NB4 (cell line): ENCODE data around the gene GNAO1.

Experiments
- POLR2A ChIP-seq: IDR thresholded peaks from 2 replicates; pipeline ENCODE4 v1.6.1; 2011; ENCODE audit warnings: mild to moderate bottlenecking; ENCODE audit not compliant: insufficient read length; ENCODE audit errors: extremely low read depth
- TF ChIP-seq, protein P1 (sequence below): IDR thresholded peaks from one replicate; pipeline ENCODE4 v1.5.1; 2012; ENCODE audit warnings: low read depth, low read length
- TF ChIP-seq, protein P2 (sequence below): IDR thresholded peaks from 2 replicates; pipeline ENCODE4 v1.6.1; 2011; ENCODE audit warnings: low read depth, low read length

DNA sequence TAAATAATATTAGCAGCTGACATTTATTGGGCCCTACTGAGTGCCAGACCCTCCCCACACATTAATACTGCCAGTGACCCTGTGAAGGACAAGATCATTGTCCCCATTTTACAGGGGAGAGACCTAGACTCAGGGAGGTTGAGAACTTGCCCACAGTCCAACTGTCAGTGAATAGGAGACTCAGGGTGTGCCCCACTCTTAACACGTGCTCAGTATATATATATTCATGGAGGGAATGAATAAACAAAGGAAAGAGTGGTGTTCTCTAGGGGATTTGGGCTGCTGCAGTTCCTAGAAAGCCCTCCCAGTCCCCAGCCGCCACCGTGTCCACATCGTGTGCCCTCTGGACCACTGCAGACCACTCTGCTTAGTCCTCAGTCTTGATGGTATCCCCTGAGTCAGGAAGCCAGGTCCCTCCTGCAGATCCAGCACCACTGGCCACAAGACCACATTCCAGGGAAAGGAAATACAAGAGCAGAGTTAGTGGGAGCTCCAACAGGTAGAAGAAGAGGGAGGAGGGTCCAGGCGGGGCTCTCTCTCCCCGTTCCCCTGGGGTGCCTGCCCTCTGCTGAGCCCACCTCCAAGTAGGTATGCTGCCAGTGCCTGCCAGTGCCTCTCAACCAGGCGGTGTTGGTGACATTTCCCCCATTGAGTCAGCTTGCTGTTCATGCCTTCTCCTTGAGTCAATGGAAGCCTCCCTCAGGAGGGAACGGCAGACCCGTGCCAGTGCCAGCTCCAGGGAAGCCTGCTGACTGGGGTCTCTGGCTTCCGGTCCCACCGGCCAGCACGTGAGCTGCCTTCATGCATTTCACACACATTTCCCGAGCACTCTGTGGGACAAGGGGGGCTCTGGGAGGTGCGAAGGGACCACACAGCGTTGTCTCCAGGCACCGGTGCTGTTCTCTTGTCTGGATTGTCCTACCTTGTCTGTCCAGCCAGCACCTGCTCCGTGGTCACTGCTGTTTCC, 75.6 kb downstream of the GNAO1 start:
- TF ChIP-seq POLR2A, result no peak
- TF ChIP-seq, protein P1, sequence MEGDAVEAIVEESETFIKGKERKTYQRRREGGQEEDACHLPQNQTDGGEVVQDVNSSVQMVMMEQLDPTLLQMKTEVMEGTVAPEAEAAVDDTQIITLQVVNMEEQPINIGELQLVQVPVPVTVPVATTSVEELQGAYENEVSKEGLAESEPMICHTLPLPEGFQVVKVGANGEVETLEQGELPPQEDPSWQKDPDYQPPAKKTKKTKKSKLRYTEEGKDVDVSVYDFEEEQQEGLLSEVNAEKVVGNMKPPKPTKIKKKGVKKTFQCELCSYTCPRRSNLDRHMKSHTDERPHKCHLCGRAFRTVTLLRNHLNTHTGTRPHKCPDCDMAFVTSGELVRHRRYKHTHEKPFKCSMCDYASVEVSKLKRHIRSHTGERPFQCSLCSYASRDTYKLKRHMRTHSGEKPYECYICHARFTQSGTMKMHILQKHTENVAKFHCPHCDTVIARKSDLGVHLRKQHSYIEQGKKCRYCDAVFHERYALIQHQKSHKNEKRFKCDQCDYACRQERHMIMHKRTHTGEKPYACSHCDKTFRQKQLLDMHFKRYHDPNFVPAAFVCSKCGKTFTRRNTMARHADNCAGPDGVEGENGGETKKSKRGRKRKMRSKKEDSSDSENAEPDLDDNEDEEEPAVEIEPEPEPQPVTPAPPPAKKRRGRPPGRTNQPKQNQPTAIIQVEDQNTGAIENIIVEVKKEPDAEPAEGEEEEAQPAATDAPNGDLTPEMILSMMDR, result no peak
- TF ChIP-seq, protein P2, sequence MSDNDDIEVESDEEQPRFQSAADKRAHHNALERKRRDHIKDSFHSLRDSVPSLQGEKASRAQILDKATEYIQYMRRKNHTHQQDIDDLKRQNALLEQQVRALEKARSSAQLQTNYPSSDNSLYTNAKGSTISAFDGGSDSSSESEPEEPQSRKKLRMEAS, result no peak
